ENCODE results near the gene PTPRF. TPM values are rescaled to one million over a fixed set of nuclear protein-coding genes. Genes with fewer than 3 reads are reported as not detected.
A peak's percentile ranks its signal among the peaks of the same experiment; 100 is the strongest.

Gene PTPRF
- total and polyA plus RNA-seq, 10 donors, result 2.7 to 25.0 (median 10.8) TPM

DNA sequence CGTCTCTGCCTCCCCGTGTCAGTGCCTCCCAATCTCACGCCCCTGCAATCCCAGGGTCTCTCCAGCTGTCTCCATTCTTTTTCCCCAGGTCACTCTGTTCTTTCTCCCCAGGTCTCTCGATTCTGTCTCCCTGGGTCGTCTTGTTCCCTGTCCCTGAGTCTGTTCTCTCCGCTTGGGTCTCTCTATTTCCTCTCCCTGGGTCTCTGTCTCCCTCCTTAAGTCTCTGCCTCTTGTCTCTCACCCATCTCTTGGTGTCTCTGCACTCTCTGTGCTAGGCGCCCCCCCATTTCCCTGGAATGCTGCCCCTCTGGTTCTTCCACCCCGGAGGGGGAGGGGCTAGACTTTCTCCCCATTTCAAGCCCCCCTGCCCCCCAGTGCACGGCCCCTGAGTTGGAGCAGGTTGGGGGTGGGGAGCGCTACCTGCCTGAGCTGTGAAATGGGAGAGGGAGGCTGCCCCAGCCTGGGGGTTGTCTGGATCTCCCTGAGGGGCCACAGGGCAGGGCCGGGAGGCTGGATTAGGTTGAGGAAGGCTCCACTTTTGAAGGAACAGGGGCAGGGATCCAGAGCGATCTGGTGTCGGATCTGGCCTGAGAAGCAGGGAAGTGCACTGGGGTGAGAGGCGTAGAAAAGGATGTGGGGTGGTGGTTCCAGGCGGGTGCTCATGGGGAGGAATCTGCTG, 1.4 kb downstream of the PTPRF start:
- intact Hi-C loops (cut with DNase I; ENCODE audit: low total_unique reads), result loop anchor here (10.0 kb wide), 1 partner anchor 513 kb away; no protein-coding TSS in a partner anchor
- no peaks in the 10 kb centered on the region for H3K9me3 ChIP-seq
- H3K4me1 ChIP-seq, result peaks cover 0 to 38% (median 19%) of the 10 kb centered on the region in 6 donors
- no peaks in the 10 kb centered on the region for H3K36me3 ChIP-seq
- no peak for TF ChIP-seq POLR2A (IDR thresholded peaks at IDR 0.05)
- no peak for TF ChIP-seq POLR2AphosphoS5 (IDR thresholded peaks at IDR 0.05)
- TF ChIP-seq, protein P1, sequence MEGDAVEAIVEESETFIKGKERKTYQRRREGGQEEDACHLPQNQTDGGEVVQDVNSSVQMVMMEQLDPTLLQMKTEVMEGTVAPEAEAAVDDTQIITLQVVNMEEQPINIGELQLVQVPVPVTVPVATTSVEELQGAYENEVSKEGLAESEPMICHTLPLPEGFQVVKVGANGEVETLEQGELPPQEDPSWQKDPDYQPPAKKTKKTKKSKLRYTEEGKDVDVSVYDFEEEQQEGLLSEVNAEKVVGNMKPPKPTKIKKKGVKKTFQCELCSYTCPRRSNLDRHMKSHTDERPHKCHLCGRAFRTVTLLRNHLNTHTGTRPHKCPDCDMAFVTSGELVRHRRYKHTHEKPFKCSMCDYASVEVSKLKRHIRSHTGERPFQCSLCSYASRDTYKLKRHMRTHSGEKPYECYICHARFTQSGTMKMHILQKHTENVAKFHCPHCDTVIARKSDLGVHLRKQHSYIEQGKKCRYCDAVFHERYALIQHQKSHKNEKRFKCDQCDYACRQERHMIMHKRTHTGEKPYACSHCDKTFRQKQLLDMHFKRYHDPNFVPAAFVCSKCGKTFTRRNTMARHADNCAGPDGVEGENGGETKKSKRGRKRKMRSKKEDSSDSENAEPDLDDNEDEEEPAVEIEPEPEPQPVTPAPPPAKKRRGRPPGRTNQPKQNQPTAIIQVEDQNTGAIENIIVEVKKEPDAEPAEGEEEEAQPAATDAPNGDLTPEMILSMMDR (IDR thresholded peaks at IDR 0.05 in 8 of 11, conservative IDR thresholded peaks at IDR 0.05 in 3 of 11), result no peak
- H3K4me3 ChIP-seq, result peak overlapping the region; percentile 23 to 79 (median 50)
- peaks cover 0 to 49% (median 22%) of the 10 kb centered on the region in 7 donors for H3K27me3 ChIP-seq (replicated peaks in 1 of 7)
- no peak overlapping the region for H3K27ac ChIP-seq
- whole genome bisulfite sequencing, 5 donors, result 38 to 51% (median 46%) methylated on average over 15 of the region's 15 CpGs
- DNase-seq, result no peak

DNA sequence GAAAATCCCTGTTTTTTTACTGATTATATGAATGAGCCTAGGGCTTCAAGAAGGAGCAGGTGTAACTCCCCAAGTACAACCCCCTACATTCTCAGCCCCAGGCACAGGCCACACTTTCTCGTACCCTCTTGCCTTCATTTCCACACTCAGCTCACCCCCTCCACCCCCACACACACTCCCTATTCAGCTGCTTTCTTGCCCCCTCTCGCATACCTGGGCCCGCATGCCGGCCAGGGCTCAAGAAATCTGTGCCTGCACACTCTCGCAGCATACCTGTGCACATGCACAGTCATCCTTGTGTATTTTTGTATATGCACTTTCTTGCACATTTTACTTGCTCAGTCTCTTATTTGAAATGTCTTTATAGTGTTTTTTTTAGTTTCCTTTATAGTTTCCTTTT, 2.0 kb downstream of the PTPRF start:
- TF ChIP-seq POLR2AphosphoS5 (IDR thresholded peaks at IDR 0.05) (no peak), POLR2A (IDR thresholded peaks at IDR 0.05) (no peak)
- TF ChIP-seq, protein P1 (IDR thresholded peaks at IDR 0.05 in 8 of 11, conservative IDR thresholded peaks at IDR 0.05 in 3 of 11), result no peak
- no peak overlapping the region for H3K27ac ChIP-seq
- H3K9me3 ChIP-seq, result no peaks in the 10 kb centered on the region
- intact Hi-C loops (cut with DNase I; ENCODE audit: low total_unique reads), result loop anchor here (10.0 kb wide), 1 partner anchor 512 kb away; no protein-coding TSS in a partner anchor
- no peak overlapping the region for H3K4me3 ChIP-seq
- H3K36me3 ChIP-seq, result no peaks in the 10 kb centered on the region
- peaks cover 0 to 38% (median 19%) of the 10 kb centered on the region in 6 donors for H3K4me1 ChIP-seq
- peak; percentile 18 for DNase-seq
- WGBS, 5 donors, result 88 to 95% (median 92%) methylated on average over 5 of the region's 5 CpGs
- H3K27me3 ChIP-seq (replicated peaks in 1 of 7), result peaks cover 0 to 49% (median 22%) of the 10 kb centered on the region in 7 donors

DNA sequence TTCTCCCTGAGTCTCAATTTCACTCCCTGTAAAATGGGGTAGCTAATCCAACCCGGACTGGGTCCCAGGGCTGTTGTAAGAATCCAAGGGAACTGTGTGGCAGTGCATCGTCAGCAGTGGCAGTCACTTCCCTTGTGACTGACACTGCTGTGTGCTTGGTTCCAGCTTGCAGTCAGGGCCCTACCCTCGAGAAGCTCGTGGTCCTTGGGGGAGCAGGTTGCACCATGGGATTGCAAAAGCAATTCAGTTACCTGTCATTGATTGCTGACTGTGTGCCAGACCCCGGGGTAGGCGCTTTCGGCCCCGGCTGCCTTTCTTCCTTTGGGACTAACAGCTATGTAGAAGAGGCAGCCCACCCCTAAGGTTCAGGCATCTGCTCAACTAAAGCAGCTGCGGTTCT, 2.9 kb downstream of the PTPRF start:
- Histone ChIP-seq H3K4me1 (peaks cover 0 to 38% (median 19%) of the 10 kb centered on the region in 6 donors), H3K9me3 (no peaks in the 10 kb centered on the region), H3K36me3 (no peaks in the 10 kb centered on the region), H3K27ac (no peak overlapping the region), H3K4me3 (no peak overlapping the region), H3K27me3 (replicated peaks in 1 of 7) (peaks cover 0 to 46% (median 22%) of the 10 kb centered on the region in 7 donors)
- WGBS, 5 donors, result 65 to 80% (median 77%) methylated on average over 9 of the region's 9 CpGs
- intact Hi-C loops (cut with DNase I; ENCODE audit: low total_unique reads), result loop anchor here (10.0 kb wide), 1 partner anchor 511 kb away; no protein-coding TSS in a partner anchor
- TF ChIP-seq, protein P1 (IDR thresholded peaks at IDR 0.05 in 8 of 11, conservative IDR thresholded peaks at IDR 0.05 in 3 of 11), result no peak
- TF ChIP-seq POLR2A (IDR thresholded peaks at IDR 0.05) (no peak), POLR2AphosphoS5 (IDR thresholded peaks at IDR 0.05) (no peak)
- DNase-seq, result no peak

DNA sequence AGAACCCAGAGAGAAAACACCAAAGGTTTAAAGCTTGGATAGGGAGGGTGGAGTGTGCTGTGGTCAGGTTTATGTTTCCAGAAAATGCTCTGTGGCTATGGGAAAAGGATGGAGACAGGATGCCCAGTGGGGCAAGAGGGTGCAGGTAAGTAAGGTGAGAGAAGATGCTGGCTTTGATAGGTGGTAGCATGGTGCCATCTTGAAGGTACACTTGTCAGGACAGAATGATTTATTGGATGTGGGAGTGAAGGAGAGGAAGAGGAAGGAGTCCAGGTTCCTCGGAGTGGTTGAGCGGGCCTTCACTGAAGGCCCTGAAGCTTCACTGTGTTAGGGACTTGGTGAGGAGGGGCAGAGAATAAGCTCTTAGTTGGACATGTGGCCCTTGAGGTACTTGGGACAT, 3.6 kb downstream of the PTPRF start:
- Histone ChIP-seq H3K9me3 (no peaks in the 10 kb centered on the region), H3K27me3 (replicated peaks in 1 of 7) (peaks cover 0 to 39% (median 22%) of the 10 kb centered on the region in 7 donors), H3K4me1 (peaks cover 0 to 35% (median 17%) of the 10 kb centered on the region in 6 donors), H3K27ac (no peak overlapping the region), H3K4me3 (no peak overlapping the region), H3K36me3 (no peaks in the 10 kb centered on the region)
- WGBS, 5 donors, result 66 to 87% (median 74%) methylated on average over 2 of the region's 2 CpGs
- TF ChIP-seq POLR2A (IDR thresholded peaks at IDR 0.05), result no peak
- TF ChIP-seq, protein P1 (IDR thresholded peaks at IDR 0.05 in 8 of 11, conservative IDR thresholded peaks at IDR 0.05 in 3 of 11), result no peak
- no peak for TF ChIP-seq POLR2AphosphoS5 (IDR thresholded peaks at IDR 0.05)
- intact Hi-C loops (cut with DNase I; ENCODE audit: low total_unique reads), result loop anchor here (10.0 kb wide), 1 partner anchor 511 kb away; no protein-coding TSS in a partner anchor
- DNase-seq, result peak; percentile 16

Measured in spleen (tissue), 11 donors.